Right atrium auricular region (tissue), 2 donors: Measurements from ENCODE around the gene CXorf58. TPM values are rescaled to one million over a fixed set of nuclear protein-coding genes. Genes with fewer than 3 reads are reported as not detected.

Source experiments
- DNase-seq: peaks from one replicate; pipeline ENCODE4 v3.0.0-alpha.2; 2019; ENCODE audit warnings: low spot score
- H3K27ac ChIP-seq, 2 donors: fragments of 200-600 bp; sonication (generic); 1 replicate in 1 of 2; 2 replicates in 1 of 2; pipeline ENCODE4 v1.5.1; 2016 to 2019
- H3K27me3 ChIP-seq, 2 donors: fragments of 200-600 bp; sonication (generic); one replicate each; pipeline versions ENCODE4 v1.5.1 to v1.6.0; 2017 to 2019
- H3K36me3 ChIP-seq: fragments of 200-600 bp; sonication (generic); one replicate; pipeline ENCODE4 v1.5.1; 2016
- H3K4me1 ChIP-seq, 2 donors: fragments of 200-600 bp; sonication (generic); one replicate each; pipeline versions ENCODE4 v1.5.1 to v1.6.0; 2017 to 2019
- H3K4me3 ChIP-seq, 2 donors: fragments of 200-600 bp; sonication (generic); 1 replicate in 1 of 2; 2 replicates in 1 of 2; pipeline ENCODE4 v1.5.1; 2017 to 2019; ENCODE audit warnings: mild to moderate bottlenecking in 1 of 2, moderate library complexity in 1 of 2
- H3K9me3 ChIP-seq, 2 donors: fragments of 200-600 bp; sonication (generic); one replicate each; pipeline ENCODE4 v1.5.1; 2019
- total RNA-seq, 2 donors: library from RNA; depleted of rRNA; stranded (reverse); fragments of >200 nt; gene quantifications; one replicate each; pipeline ENCODE4 v1.1.0, GENCODE V29; 2016
- TF ChIP-seq, protein P1 (sequence below), 2 donors: fragments of 200-600 bp; sonication (generic); IDR thresholded peaks; one replicate each; pipeline ENCODE4 v1.5.1; 2019; ENCODE audit warnings: antibody characterized with exemption in 2 of 2

CXorf58 gene
- total RNA-seq, 2 donors from 2014 or later, result not detected

DNA sequence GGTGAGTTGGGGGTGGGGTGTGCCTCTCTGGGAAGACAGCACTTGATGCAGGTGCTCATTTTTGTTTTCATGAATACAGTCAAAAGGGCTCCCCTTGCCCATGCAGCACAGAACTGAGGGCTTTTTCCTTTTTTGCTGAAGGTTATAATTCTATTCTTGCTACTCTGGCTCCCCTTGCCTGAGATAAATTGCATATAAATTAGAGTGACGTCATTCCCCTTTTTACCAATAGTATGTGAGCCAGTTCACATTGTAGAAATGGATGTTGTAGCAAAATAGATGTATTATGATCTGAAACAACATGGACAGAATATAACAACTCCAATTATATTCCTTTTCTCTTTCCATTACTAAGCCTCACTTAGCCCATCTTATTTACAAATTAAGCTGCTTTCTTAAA lies 28.4 kb downstream of the CXorf58 start:
- no peaks in the 10 kb centered on the region for H3K9me3 ChIP-seq
- H3K27ac ChIP-seq, result no peak overlapping the region
- H3K4me3 ChIP-seq, result no peak overlapping the region
- H3K36me3 ChIP-seq, result no peaks in the 10 kb centered on the region
- TF ChIP-seq, protein P1, sequence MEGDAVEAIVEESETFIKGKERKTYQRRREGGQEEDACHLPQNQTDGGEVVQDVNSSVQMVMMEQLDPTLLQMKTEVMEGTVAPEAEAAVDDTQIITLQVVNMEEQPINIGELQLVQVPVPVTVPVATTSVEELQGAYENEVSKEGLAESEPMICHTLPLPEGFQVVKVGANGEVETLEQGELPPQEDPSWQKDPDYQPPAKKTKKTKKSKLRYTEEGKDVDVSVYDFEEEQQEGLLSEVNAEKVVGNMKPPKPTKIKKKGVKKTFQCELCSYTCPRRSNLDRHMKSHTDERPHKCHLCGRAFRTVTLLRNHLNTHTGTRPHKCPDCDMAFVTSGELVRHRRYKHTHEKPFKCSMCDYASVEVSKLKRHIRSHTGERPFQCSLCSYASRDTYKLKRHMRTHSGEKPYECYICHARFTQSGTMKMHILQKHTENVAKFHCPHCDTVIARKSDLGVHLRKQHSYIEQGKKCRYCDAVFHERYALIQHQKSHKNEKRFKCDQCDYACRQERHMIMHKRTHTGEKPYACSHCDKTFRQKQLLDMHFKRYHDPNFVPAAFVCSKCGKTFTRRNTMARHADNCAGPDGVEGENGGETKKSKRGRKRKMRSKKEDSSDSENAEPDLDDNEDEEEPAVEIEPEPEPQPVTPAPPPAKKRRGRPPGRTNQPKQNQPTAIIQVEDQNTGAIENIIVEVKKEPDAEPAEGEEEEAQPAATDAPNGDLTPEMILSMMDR (IDR thresholded peaks at IDR 0.05), result no peak
- DNase-seq, result no peak
- H3K27me3 ChIP-seq, result no peaks in the 10 kb centered on the region
- no peaks in the 10 kb centered on the region for H3K4me1 ChIP-seq

DNA sequence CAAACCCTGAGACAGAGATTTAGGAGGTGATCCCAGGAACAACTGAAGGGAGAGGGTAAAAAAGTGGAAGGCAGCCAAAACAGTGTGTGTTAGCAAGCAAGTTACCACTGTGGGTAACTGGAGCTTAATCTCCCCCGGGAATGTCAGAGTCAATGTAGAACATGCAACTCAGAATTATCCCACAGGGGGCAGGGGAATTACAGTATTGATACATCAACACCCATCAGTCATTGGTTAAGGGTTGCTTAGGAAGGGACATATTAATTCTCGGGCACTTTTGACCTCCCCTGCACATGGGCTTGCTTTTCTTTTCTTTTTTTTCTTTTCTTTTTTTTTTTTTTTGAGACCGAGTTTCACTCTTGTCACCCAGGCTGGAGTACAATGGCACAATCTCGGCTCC lies 29.3 kb downstream of the CXorf58 start:
- Histone ChIP-seq H3K27ac (no peak overlapping the region), H3K9me3 (no peaks in the 10 kb centered on the region), H3K27me3 (no peaks in the 10 kb centered on the region), H3K4me1 (no peaks in the 10 kb centered on the region), H3K36me3 (no peaks in the 10 kb centered on the region), H3K4me3 (no peak overlapping the region)
- no peak for DNase-seq
- TF ChIP-seq, protein P1 (IDR thresholded peaks at IDR 0.05), result no peak

DNA sequence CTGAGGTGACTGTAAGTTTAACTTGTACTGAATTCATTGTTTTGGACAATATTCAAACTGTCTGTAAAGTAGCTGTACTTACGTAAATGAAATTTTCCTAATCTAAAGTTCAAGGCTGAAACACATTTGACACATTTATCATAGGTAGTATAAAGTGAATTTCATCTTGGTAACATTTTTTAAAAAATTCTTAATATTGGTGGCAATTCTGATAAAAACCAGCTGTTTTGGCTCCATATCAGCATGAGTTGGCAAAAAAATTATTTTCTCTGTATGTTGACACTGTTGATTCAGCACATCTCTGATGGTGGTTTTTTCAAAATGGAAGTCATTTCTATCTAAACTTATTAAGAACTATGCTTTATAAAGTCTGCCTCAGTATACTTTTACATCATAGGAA lies 30.9 kb downstream of the CXorf58 start:
- Histone ChIP-seq H3K27me3 (no peaks in the 10 kb centered on the region), H3K27ac (no peak overlapping the region), H3K9me3 (no peaks in the 10 kb centered on the region), H3K4me1 (no peaks in the 10 kb centered on the region), H3K4me3 (no peak overlapping the region), H3K36me3 (no peaks in the 10 kb centered on the region)
- no peak for DNase-seq
- TF ChIP-seq, protein P1 (IDR thresholded peaks at IDR 0.05), result no peak

DNA sequence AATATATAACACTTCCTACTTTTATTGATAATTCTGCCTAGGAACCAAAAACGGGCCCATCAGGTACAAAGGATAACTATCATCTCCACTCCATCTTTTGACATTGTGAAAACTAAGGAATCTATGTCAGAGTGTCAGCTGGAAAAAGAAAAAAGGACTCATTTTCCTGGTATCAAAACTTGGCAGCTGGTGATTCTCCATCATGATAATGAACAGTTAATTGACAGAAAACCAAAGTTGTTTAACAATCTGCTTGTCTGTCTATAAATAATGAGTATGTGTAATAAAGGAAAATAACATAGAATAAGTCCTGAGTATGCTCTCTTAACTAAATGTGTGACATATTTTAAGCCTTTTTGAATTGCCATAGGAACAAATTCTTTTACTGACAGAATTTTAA lies 31.4 kb downstream of the CXorf58 start:
- no peak overlapping the region for H3K4me3 ChIP-seq
- DNase-seq, result no peak
- H3K27me3 ChIP-seq, result no peaks in the 10 kb centered on the region
- H3K27ac ChIP-seq, result no peak overlapping the region
- no peaks in the 10 kb centered on the region for H3K4me1 ChIP-seq
- H3K9me3 ChIP-seq, result no peaks in the 10 kb centered on the region
- TF ChIP-seq, protein P1 (IDR thresholded peaks at IDR 0.05), result no peak
- H3K36me3 ChIP-seq, result no peaks in the 10 kb centered on the region

DNA sequence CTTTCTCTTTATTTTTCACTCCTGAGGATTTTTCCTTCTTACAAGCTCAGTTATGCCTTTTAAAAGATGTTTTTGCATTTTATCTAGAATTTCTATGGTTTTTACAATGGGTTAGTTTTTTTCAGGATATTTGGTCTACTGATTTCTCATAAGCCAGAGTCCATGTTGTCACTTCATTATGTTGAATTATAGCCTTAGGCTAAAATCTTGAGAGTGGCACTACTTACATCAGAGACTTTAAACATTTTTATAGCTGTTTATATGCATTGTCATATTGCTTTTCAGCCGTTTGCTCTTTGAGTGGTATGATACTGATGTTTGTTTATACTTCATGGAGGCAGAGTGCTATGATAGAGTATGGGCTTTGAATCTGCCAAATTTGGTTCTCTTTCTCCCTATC lies 36.4 kb downstream of the CXorf58 start:
- Histone ChIP-seq H3K27ac (no peak overlapping the region), H3K36me3 (no peaks in the 10 kb centered on the region)
- TF ChIP-seq, protein P1 (IDR thresholded peaks at IDR 0.05), result no peak

DNA sequence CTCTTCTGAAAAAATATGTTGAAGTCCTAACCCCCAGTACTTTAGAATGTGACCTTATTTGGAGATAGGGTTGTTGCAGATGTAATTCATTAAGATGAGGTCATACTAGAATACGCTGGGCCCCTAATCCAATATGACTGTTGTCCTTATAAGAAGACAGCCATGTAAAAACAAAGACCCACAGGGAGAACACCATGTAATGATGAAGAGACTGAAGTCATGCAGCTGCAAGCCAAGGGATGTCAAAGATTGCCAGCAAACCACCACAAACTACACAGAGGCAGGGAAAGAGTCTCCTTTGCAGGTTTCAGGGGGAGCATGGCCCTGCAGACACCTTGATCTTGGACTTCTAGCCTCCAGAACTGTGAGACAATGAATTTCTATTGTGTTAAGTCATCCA lies 37.4 kb downstream of the CXorf58 start:
- DNase-seq, result no peak
- no peak overlapping the region for H3K4me3 ChIP-seq
- no peaks in the 10 kb centered on the region for H3K27me3 ChIP-seq
- TF ChIP-seq, protein P1 (IDR thresholded peaks at IDR 0.05), result no peak
- H3K9me3 ChIP-seq, result no peaks in the 10 kb centered on the region
- no peaks in the 10 kb centered on the region for H3K36me3 ChIP-seq
- no peaks in the 10 kb centered on the region for H3K4me1 ChIP-seq
- no peak overlapping the region for H3K27ac ChIP-seq

More for the DNA sequence above, 36.4 kb downstream of the CXorf58 start:
- Histone ChIP-seq H3K27me3 (no peaks in the 10 kb centered on the region), H3K4me1 (no peaks in the 10 kb centered on the region), H3K4me3 (no peak overlapping the region), H3K9me3 (no peaks in the 10 kb centered on the region)
- DNase-seq, result no peak
